ENCODE data around the gene ABCC9.

DNA sequence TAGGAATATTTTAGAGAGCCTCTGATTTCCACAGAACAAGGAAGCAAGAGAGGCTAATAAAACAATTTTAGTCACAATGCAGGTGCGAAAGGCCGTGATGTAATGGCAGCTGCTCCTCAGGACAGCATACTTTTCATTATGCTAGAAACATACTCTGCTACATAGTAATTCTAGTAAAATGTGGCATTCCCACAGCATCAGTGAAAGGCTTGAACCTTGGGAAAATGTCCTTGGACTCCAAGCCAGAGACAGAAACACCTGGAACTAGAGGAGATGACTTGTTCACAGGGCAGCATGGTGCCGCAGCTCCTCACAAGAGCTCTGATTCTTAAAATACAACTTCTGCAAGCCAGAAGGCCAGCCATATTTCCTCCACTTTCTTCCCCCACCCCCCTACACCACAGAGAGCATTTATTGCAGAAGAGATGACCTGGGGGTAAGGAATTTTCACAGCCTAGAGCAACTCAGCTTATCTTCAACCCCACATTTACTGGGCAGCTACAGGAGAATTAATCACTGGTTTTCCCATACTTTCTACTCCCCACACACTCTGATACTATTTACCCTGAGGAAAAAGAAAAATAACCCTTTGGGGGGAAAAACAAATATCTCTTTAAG, 15.8 kb downstream of the ABCC9 start:
- TF ChIP-seq, protein P1, sequence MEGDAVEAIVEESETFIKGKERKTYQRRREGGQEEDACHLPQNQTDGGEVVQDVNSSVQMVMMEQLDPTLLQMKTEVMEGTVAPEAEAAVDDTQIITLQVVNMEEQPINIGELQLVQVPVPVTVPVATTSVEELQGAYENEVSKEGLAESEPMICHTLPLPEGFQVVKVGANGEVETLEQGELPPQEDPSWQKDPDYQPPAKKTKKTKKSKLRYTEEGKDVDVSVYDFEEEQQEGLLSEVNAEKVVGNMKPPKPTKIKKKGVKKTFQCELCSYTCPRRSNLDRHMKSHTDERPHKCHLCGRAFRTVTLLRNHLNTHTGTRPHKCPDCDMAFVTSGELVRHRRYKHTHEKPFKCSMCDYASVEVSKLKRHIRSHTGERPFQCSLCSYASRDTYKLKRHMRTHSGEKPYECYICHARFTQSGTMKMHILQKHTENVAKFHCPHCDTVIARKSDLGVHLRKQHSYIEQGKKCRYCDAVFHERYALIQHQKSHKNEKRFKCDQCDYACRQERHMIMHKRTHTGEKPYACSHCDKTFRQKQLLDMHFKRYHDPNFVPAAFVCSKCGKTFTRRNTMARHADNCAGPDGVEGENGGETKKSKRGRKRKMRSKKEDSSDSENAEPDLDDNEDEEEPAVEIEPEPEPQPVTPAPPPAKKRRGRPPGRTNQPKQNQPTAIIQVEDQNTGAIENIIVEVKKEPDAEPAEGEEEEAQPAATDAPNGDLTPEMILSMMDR (IDR thresholded peaks at IDR 0.05) = no peak
- no peak for TF ChIP-seq POLR2A (IDR thresholded peaks at IDR 0.05)

Measured in breast epithelium (tissue), 3 donors.